H9 (cell line): ENCODE measurements around the gene TBX1. TPM values are rescaled to one million over a fixed set of nuclear protein-coding genes. Genes with fewer than 3 reads are reported as not detected.

Source experiments
- DNase-seq: peaks from one replicate; pipeline ENCODE4 v3.0.0-alpha.2; 2017
- H2AFZ ChIP-seq: one replicate; pipeline ENCODE4 v1.6.1; 2013; ENCODE audit warnings: mild to moderate bottlenecking, low read length, control low read depth, moderate library complexity
- H2AK5ac ChIP-seq: 2 replicates; pipeline ENCODE4 v1.6.1; 2013; ENCODE audit warnings: low read length, control low read depth, mixed read lengths; ENCODE audit not compliant: insufficient read length
- H2BK120ac ChIP-seq: one replicate; pipeline ENCODE4 v1.6.1; 2013; ENCODE audit warnings: low read depth, mild to moderate bottlenecking, low read length, control low read depth, inconsistent platforms; ENCODE audit not compliant: poor library complexity, severe bottlenecking
- H2BK12ac ChIP-seq: 2 replicates; pipeline ENCODE4 v1.6.1; 2013; ENCODE audit warnings: low read length, control low read depth, mixed read lengths, low read depth; ENCODE audit not compliant: insufficient read length
- H2BK15ac ChIP-seq: 2 replicates; pipeline ENCODE4 v1.6.1; 2013; ENCODE audit warnings: low read depth, low read length, control low read depth
- H2BK20ac ChIP-seq: one replicate; pipeline ENCODE4 v1.6.1; 2013; ENCODE audit warnings: low read depth, mild to moderate bottlenecking, low read length, control low read depth, inconsistent platforms; ENCODE audit not compliant: poor library complexity, severe bottlenecking
- H2BK5ac ChIP-seq: 2 replicates; pipeline ENCODE4 v1.6.1; 2013; ENCODE audit warnings: low read length, control low read depth, mixed read lengths; ENCODE audit not compliant: insufficient read length
- H3K14ac ChIP-seq: 2 replicates; pipeline ENCODE4 v1.6.1; 2013; ENCODE audit warnings: low read length, control low read depth; ENCODE audit not compliant: insufficient read depth
- H3K18ac ChIP-seq: 2 replicates; pipeline ENCODE4 v1.6.1; 2013; ENCODE audit warnings: low read depth, mild to moderate bottlenecking, mixed read lengths, low read length, control low read depth; ENCODE audit not compliant: insufficient read length
- H3K23ac ChIP-seq: 2 replicates; pipeline ENCODE4 v1.6.1; 2013; ENCODE audit warnings: low read length, control low read depth, mixed read lengths, low read depth; ENCODE audit not compliant: insufficient read length
- H3K23me2 ChIP-seq: 2 replicates; pipeline ENCODE4 v1.6.1; 2013; ENCODE audit warnings: low read depth, mild to moderate bottlenecking, mixed read lengths, low read length, control low read depth; ENCODE audit not compliant: insufficient read length, poor library complexity, severe bottlenecking
- H3K27ac ChIP-seq: 2 replicates; pipeline ENCODE4 v1.5.1; 2013; ENCODE audit warnings: low read length, control low read depth, mixed read lengths, low read depth; ENCODE audit not compliant: insufficient read length
- H3K27me3 ChIP-seq: 2 replicates; pipeline ENCODE4 v1.6.1; 2013; ENCODE audit warnings: low read length, control low read depth, inconsistent platforms; ENCODE audit not compliant: insufficient read depth
- H3K4ac ChIP-seq: 2 replicates; pipeline ENCODE4 v1.6.1; 2013; ENCODE audit warnings: low read depth, mild to moderate bottlenecking, control low read depth, inconsistent platforms, low read length, moderate library complexity
- H3K4me1 ChIP-seq: 2 replicates; pipeline ENCODE4 v1.6.1; 2013; ENCODE audit warnings: low read length, control low read depth, inconsistent platforms; ENCODE audit not compliant: insufficient read depth
- H3K4me2 ChIP-seq: 2 replicates; pipeline ENCODE4 v1.6.1; 2013; ENCODE audit warnings: low read length, control low read depth, mixed read lengths; ENCODE audit not compliant: insufficient read length, insufficient read depth
- H3K56ac ChIP-seq: 2 replicates; pipeline ENCODE4 v1.6.1; 2013; ENCODE audit warnings: low read depth, mild to moderate bottlenecking, mixed read lengths, low read length, control low read depth; ENCODE audit not compliant: insufficient read length
- H3K79me1 ChIP-seq: 2 replicates; pipeline ENCODE4 v1.6.1; 2013; ENCODE audit warnings: low read depth, mild to moderate bottlenecking, moderate library complexity, low read length, control low read depth, inconsistent platforms; ENCODE audit not compliant: insufficient read depth, poor library complexity, severe bottlenecking
- H3K79me2 ChIP-seq: 2 replicates; pipeline ENCODE4 v1.6.1; 2013; ENCODE audit warnings: low read length, control low read depth, inconsistent platforms; ENCODE audit not compliant: insufficient read depth
- H3K9ac ChIP-seq: 2 replicates; pipeline ENCODE4 v1.6.1; 2013; ENCODE audit warnings: low read length, control low read depth, mixed read lengths; ENCODE audit not compliant: insufficient read length; ENCODE audit errors: extremely low read depth
- H3K9me3 ChIP-seq: one replicate; pipeline ENCODE4 v1.6.1; 2013; ENCODE audit warnings: low read depth, low read length, inconsistent platforms; ENCODE audit not compliant: control insufficient read depth
- H3T11ph ChIP-seq: one replicate; pipeline ENCODE4 v1.6.1; 2013; ENCODE audit warnings: mild to moderate bottlenecking, low read length, control low read depth, inconsistent platforms
- H4K20me1 ChIP-seq: one replicate; pipeline ENCODE4 v1.6.1; 2013; ENCODE audit not compliant: control insufficient read depth, insufficient read length, insufficient read depth
- H4K5ac ChIP-seq: 2 replicates; pipeline ENCODE4 v1.6.1; 2013; ENCODE audit warnings: low read depth, mild to moderate bottlenecking, mixed read lengths, low read length, control low read depth; ENCODE audit not compliant: insufficient read length
- H4K8ac ChIP-seq: replicated peaks from 2 replicates; pipeline ENCODE4 v1.6.1; 2013; ENCODE audit warnings: low read length, control low read depth, mixed read lengths, low read depth; ENCODE audit not compliant: insufficient read length
- H4K91ac ChIP-seq: 2 replicates; pipeline ENCODE4 v1.6.1; 2013; ENCODE audit warnings: low read depth, mild to moderate bottlenecking, moderate library complexity, mixed read lengths, low read length, control low read depth; ENCODE audit not compliant: insufficient read length
- H3K27ac Mint-ChIP-seq, 3 experiments: 2 replicates in 2 of 3; 3 replicates in 1 of 3; pipeline ENCODE4 v1.8.0; 2020 to 2021; ENCODE audit warnings: mixed read lengths in 3 of 3, mild to moderate bottlenecking in 1 of 3, moderate library complexity in 1 of 3
- H3K27me3 Mint-ChIP-seq: 2 replicates; pipeline ENCODE4 v1.8.0; 2021; ENCODE audit warnings: low read depth, mild to moderate bottlenecking, moderate library complexity, mixed read lengths
- H3K36me3 Mint-ChIP-seq, 3 experiments: 2 replicates in 2 of 3; 3 replicates in 1 of 3; pipeline ENCODE4 v1.8.0; 2020 to 2021; ENCODE audit warnings: low read depth in 3 of 3, mixed read lengths in 3 of 3; ENCODE audit not compliant: insufficient read depth in 1 of 3
- H3K4me1 Mint-ChIP-seq, 2 experiments: 2 replicates each; pipeline ENCODE4 v1.8.0; 2020; ENCODE audit warnings: mixed read lengths in 2 of 2
- H3K4me3 Mint-ChIP-seq, 2 experiments: 2 replicates in 1 of 2; 3 replicates in 1 of 2; pipeline ENCODE4 v1.8.0; 2020 to 2021; ENCODE audit warnings: mild to moderate bottlenecking in 2 of 2, mixed read lengths in 2 of 2, moderate library complexity in 1 of 2
- H3K9me3 Mint-ChIP-seq, 2 experiments: 2 replicates in 1 of 2; 3 replicates in 1 of 2; pipeline ENCODE4 v1.8.0; 2020; ENCODE audit warnings: mild to moderate bottlenecking in 2 of 2, mixed read lengths in 2 of 2, moderate library complexity in 1 of 2
- CTCF ChIP-seq: fragments of 200-600 bp; sonication (generic); conservative IDR thresholded peaks from 3 replicates; pipeline ENCODE4 v1.8.0; 2021; ENCODE audit warnings: antibody characterized with exemption, mild to moderate bottlenecking
- WGBS: extraction: QIAGEN DNeasy Blood & Tissue Kit; methylation state at CpG from one replicate; pipeline ENCODE4 v1.1.7; 2013; ENCODE audit warnings: missing lambda C conversion rate, low lambda C conversion rate, mixed read lengths; ENCODE audit not compliant: insufficient read length; ENCODE audit errors: extremely low coverage; 5-methylcytosine and 5-hydroxymethylcytosine counted together
- total RNA-seq: library from RNA; stranded (reverse); gene quantifications from 2 replicates; pipeline ENCODE4 v1.2.1, GENCODE V29; 2021

TBX1 gene
- total RNA-seq, 1 experiment from 2014 or later = 2.2 TPM

DNA sequence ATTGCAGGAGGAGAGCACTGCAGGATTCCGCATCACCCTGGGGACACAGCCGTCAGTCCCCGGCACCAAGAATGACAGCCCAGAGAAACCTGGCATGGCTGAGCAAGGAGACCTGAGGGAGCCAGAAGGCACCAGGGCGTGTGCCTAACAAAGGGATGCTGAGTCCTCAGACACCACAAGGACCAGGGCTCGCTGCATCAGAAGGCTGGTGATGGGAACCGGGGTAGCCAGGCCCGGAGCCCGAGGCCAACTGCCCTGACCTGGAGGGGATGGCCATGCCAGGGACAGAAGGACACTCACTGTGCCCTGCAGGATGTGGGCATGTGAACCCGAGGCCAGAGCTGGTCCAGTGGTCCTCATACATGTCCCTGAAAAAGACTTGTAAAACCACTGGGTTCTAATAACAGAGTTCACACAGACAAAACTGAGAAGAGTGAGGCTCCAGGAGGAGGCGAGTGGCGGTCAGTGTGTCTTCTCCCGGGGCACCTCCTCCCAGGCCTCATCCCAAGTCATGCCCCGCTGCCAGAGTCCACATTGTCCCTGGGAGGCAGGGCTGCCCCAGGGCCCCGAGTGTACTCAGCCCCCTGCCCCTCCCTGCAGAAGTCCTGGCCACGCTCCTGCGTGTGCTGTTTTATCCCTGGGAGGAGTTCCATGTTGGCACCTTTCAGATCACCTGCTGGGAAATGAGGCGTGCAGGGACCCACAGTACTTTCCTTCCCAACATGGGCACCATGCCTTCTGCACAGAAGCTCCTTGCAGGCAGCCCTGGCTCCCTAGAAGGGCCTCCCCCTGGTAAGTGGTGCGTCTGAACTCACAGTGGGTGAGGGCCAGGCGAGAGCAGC is 42.5 kb downstream of the TBX1 start:
- H3K23me2 ChIP-seq = peaks cover 3% of the 10 kb centered on the region
- Mint-ChIP-seq H3K9me3 (no peaks in the 10 kb centered on the region), H3K27ac (peak overlapping the region in 2 of 3 experiments; percentile 5 to 32; a peak in 1 of 7 replicates), H3K27me3 (no peaks in the 10 kb centered on the region; the same call in 1 of the 2 replicates), H3K4me1 (peaks cover 0 to 3% of the 10 kb centered on the region in 2 experiments; a peak in 1 of 4 replicates), H3K36me3 (peaks cover 0 to 7% (median 2%) of the 10 kb centered on the region in 3 experiments; a peak in 3 of 7 replicates), H3K4me3 (no peak overlapping the region)
- no peak for DNase-seq
- no peak overlapping the region for H2BK120ac ChIP-seq
- no peak overlapping the region for H2BK20ac ChIP-seq
- H3K27ac ChIP-seq = no peak overlapping the region
- no peaks in the 10 kb centered on the region for H4K20me1 ChIP-seq
- no peaks in the 10 kb centered on the region for H3K9me3 ChIP-seq
- H3K4me2 ChIP-seq = no peak overlapping the region
- no peaks in the 10 kb centered on the region for H3K79me2 ChIP-seq
- H3K56ac ChIP-seq = no peak overlapping the region
- H4K5ac ChIP-seq = no peak overlapping the region
- no peak overlapping the region for H3K14ac ChIP-seq
- H4K8ac ChIP-seq = no peak overlapping the region
- H2BK12ac ChIP-seq = no peak overlapping the region
- H2AK5ac ChIP-seq = no peak overlapping the region
- no CpG with 5 or more reads among the region's 19 CpGs for WGBS
- H3K27me3 ChIP-seq = no peaks in the 10 kb centered on the region
- H2BK15ac ChIP-seq = no peak overlapping the region
- no peak overlapping the region for H3T11ph ChIP-seq
- H3K4me1 ChIP-seq = no peaks in the 10 kb centered on the region
- H3K18ac ChIP-seq = no peak overlapping the region
- H3K23ac ChIP-seq = no peak overlapping the region
- H4K91ac ChIP-seq = no peak overlapping the region
- H2AFZ ChIP-seq = no peak overlapping the region
- no peak overlapping the region for H2BK5ac ChIP-seq
- H3K9ac ChIP-seq = no peak overlapping the region
- no peak for TF ChIP-seq CTCF
- no peaks in the 10 kb centered on the region for H3K79me1 ChIP-seq
- H3K4ac ChIP-seq = no peak overlapping the region
